SIG-M5 treated with dmso at 0.1 percent for 504 hours (cell line): Measurements from ENCODE around the gene KRT76.

ENCODE experiments used
- DNase-seq: peaks from one replicate; lab custom pipeline; 2025; ENCODE audit not compliant: unreplicated experiment; lab: John Stamatoyannopoulos, UW

Gene KRT76

DNA sequence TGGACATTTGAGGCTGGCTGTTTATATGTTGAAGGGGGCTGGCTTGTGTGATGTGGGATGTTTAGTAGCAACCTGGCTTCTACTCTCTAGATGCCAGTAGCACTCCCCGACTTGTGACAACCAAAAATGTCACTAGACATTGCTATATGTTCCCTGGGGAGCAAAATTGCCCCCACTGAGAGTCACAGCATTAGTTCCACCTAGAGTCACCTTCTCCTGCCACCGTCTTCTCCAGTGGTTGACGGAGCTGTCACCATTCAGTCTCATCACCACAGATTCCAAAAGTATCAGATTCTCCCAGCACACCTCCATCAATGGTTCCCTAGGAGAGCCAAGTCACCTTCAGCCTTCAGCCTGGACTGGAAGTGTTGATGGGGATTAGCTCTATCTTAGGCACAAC is 7.8 kb upstream of the KRT76 start:
- DNase-seq: no peak

DNA sequence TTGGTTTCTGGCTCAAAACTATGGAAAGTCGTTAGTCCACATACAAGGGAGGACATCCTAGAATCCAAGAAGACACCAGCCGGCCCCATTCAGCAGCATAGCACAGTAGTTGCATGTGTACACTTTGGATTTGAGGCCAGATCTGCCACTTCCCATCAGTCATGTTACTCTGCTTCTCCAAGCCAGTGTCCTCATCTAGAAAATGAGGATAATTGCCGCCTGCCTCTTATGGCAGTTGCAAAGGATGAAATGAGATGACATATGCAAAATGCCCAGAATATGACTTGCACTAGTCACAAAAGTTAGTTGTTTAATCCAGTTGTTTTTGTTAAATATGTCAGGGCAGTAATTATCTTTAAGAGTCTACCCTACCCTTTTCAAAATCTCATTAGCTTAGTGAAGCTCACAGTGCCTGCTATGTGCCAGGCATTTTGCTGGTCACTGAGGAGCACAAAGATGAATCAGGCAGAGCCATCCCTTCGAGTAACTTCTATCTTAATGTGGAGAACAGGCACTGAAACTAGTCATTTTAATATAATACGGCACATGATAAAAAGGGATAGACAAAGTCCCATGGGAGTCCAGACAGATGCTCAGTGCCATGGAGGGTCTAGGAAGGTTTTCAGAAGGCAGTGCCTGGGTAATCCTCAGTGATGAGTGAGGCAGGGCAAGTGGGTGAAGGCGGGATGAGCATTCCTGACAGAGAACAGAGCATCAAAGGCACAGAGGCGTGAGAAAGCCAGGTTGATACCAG is 6.6 kb upstream of the KRT76 start:
- DNase-seq: no peak

DNA sequence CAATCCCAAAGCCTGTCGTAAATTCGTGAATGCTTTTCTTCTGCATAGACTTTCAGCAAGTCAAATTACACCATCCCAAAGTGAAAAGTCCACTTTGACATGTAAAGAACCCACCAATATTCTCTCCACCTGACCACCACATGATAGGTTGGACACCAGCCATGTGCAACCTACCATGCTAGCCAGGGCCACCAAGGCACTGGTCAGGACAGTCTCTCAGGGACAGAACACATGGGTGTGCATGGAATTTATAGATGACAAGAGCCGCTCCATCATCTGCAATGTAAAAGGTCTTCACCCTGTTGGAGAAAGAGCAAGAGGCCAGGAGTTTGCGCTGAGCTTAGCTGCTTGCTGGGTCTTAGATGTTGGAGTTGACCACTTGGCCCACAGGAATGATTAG is 5.4 kb upstream of the KRT76 start:
- DNase-seq: no peak

DNA sequence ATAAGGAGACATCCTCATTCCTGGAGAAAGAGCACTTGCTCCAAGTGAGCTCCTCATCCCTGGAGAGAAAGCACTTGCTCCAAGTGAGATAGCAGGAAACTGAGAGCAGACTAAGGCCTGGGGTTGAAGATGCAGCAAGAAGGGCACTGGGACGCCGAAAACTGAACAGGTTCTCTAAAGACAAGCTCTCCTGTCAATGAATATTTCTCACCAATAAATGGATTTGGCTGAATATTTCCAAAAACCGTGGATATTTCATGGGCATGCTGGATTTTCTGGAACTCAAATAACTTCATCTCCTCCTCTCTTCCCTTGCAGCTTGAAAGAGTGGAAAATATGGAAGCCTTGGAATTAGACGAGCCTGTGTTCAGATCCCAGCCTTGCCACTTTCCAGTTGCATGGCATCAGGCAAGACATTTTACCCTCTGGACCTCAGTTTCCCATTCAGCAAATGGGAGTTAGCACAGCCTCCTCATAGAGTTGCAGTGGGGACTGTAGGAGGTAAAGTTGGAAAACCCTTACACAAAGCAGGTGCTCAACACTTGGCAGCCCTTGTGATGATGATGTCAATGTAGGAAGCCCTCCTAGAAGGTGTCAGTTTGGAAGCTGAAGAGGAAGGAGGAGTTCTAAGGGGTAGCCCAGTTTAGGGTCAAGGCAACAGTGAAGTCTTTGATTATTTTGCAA is 4.4 kb upstream of the KRT76 start:
- DNase-seq: no peak

DNA sequence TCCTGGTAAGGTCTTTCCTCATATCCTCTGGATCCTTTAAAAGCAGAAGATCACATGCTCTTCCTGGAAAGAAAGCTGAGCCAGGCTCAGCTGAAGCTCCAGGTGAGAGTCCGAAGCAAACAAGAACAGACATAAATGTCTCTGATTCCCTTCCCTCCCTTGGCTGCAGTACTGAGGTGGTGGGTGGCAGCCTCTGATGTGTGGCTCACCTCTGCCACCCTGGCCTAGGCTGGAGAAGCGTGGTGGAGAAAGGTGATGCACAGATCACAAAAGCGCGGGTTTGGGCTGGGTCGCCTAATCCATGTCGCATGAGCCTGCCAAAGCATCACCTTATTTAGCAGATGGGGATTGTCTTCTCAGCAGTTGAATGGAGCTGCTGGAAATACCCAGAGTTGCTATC is 2.8 kb upstream of the KRT76 start:
- no peak for DNase-seq

DNA sequence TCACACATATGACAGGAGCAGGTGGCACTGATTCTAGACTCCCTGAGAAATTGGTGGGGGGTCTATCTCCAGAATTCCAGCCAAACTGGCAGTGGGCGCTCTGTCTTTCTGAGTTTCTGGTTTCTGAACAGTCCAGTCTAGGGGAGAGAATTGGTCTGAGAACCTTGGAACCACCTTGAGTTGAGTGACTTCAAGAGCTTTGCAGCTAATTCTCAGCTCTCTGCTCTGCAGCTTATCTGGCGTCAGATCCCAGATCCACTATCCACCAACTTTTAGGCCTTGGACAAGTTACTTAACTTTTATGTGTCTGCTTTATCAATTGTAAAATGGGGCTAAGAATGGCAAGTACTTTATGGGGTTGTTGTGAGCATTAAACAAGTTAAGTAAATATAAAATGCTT is 1.7 kb upstream of the KRT76 start:
- no peak for DNase-seq

DNA sequence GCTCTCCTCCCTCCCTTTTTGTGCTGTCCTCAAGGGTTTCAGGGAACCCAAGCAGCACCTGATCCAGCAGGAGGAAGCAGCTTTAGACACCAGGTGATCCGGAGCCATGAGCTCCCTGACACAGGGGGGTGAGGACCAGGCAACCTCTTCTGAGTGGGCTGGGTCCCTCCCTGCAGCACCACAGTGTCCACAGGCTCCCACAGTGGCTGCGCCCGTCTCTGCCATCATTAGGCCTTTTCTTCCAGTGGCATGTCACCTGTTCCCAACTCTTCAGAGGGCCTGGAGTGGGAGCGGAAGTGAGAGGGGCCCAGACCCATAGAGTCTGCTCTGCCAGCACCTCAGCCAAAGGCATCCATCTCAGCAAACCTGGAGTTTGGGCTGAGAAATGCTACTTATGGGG is 421 bp upstream of the KRT76 start:
- no peak for DNase-seq

DNA sequence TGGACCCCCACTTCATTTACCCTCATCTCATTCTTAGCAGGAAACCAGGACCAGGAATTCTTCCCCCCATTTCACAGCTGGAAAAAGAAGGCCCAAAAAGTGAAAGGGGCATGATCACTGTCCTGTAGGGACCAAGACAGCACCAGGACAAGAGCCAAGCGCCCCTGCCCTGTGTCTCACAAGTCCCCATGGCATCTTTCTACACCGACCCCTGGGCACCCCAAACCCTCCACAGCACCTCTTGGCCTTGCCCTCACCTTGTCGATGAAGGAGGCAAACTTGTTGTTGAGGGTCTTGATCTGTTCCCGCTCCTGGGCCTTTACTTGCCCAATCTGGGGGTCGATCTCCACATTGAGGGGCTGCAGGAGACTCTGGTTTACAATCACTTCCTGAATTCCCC is 710 bp downstream of the KRT76 start:
- DNase-seq: no peak

DNA sequence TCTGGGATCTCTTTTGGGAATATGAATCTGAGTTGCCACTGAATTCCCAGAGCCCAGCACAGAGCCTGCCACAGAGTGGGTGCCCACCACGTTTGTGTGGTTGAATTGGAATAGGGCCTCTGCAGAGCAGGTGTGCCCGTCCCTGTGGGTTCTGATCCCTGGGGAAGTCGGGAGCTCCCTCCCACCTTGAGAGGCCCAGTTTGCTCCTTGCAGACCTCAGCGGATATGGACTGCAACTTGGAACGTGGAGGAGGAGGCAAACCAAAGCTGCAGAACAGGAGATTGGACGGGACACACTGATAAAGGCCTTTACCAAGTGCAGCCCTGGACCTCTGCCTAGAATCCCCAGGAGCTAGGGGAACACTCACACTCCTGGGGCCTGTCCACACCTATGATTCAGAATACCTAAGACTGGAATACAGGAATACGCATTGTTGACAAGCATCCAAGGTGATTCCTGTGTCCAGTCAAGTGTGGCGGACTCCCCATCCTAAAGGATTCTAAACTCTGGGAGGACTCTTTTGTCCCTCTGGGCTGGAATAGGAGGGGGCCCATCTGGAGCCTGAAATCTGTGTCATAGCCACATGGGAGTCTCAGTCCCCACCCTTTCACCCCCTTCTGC is 2.4 kb downstream of the KRT76 start:
- no peak for DNase-seq

DNA sequence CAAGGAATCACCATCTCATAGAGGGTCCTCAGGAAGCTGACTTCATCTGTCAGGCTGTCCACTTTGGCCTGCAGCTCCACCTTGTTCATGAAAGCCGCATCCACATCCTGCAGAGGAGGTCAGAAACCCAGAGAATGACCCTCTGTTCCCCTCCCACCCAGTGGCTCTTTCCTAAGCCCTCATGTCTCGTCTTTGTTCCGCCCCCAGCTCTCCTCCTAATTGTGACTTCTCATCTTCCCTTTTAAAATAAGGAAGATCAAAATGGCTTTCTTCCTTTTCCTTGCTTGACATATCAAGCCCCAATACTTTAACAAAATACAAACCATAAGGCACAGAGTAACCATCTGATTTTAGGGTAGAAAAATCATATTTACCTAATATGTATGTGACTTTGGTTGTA is 4.4 kb downstream of the KRT76 start:
- DNase-seq: no peak

DNA sequence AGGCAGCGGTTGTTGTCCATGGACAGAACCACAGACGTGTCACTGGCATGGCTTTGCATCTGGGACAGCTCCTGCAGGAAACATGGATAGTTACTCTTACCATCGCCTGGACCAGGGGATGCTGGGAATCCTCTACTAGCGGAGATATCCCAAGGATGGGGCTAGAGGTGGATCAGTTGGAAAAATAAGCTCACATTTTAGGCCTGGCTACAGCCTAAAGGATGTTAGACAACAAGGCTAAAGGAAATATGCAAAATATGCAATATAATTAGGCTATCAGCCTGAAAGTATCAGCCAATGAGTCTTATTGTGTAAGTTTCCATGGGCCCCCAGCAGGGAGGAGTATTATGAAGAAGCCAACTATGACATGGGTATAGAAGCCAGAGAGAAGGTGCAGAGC is 5.0 kb downstream of the KRT76 start:
- no peak for DNase-seq

DNA sequence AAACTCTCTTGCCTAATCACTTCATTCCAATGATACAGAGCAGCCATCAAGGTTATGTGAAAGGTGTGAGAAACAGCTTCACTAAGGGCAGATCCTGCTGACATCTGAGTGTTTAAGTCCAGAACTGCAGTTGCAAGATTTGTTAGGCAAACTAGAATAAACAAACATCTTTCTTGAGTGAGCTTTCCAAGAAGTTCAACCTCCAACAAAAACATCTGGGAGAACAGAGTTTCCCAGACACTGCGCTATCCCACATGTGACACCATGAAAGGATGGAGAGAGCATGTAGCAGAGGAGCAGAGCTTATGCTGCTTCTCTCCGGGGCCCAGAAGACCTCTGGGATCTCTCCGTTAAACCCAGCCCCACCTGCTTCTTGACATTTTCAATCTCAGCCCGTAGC is 5.6 kb downstream of the KRT76 start:
- DNase-seq: no peak

DNA sequence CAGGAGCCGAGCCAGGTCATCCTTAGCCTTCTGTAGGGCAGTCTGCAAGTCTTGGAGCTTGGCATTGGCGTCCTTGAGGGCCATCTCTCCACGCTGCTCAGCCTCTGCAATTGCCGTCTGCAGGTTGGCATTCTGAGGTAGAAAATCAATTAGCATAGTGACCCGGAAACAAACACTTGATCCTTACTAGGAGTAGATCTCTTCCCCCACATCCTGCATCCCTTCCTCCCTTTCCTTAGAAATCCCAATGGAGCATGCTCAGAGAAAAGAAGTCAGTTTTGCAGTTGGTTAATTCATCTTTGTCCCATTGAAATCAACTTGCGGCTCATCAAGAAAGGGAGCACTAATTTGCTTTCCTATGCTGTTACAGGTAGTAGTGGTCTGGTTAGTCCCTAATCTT is 6.1 kb downstream of the KRT76 start:
- no peak for DNase-seq

DNA sequence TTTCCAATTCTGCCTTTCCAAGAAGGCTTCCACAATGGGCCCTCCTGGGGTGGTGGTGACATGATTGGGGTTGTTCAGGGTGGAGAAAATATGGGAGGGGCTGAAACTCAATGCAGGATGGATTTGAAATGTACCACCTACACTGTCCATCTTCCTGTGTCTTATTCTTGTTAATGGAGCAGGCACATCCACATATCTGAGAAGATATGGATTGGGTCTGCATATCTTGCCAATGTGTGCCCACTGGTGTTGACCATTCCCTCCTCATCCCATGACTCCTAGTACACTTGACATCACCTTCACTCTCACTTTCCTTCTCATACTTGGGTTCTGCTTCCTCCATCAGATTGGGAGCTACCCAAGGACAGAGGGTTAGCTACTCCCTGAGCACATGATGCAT is 7.2 kb downstream of the KRT76 start:
- no peak for DNase-seq

DNA sequence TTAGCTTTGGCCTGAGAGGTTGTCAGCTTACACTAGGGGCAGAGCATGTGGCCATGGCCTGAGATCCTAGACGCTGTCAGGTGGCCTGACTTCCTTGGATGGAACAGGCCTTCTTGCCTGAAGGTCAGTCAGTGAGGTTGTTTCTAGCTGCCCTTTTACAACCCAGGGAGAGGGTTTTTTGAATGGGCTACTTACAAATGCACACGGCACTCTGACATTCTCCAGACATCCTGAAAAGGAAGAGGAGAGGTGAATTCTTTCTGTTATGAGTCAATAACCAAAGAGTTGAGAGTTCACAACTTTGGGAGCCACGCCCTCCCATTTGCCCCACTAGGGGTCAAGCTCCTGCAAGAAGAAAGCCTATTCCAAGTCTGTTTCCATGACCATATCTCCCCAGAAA is 7.8 kb downstream of the KRT76 start:
- no peak for DNase-seq

DNA sequence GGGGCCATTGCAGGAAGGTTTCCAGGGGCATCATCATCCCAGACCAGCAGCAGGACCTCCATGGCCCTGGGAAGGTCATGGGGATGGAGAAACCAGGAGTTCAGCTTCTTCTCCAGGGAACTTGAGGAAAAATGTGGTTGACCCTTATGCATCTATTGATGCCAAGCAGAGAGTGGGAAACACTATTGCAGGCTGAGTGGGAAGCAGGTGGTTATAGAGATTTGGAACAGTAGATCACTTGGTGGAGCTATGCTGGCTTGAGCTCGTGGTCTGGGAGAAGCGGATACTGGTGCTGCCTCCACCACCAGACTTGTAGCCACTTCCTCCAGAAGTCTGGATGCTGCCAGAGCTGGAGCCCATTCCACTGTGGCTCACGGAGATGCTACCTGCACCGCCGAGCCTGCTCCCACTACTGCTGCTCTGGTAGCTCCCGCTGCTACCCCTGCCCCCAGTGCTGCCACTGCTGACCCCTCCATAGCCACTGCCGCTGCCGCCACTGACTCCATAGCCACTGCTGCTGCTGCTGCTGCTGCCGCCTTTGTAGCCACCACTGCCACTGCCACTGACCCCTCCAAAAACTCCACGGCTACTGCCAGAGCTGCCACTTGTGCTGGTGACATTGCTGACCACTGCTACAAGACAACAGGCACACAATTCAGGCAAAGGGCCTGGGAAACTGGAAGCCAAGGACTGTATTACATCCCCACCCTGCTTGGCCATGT is 8.5 kb downstream of the KRT76 start:
- no peak for DNase-seq

DNA sequence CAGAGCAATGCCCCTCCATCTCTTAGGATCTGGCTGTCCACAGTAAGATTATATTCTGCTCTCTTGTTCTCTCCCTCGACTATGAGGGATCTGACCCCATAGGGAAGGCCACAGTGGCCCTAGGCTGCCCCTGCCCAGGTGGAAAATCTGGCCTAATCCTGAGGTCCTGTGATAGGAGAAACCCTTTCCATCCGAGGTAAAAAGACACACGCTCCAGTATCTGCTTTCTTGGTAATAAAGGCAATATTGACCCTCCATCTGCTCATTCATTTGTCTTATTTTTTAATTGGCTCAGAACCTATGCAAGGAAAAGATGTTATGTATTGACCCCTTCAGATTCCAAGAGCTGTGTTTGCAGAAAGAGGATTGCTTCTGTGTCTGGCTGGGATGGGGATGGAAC is 9.7 kb downstream of the KRT76 start:
- DNase-seq: no peak

DNA sequence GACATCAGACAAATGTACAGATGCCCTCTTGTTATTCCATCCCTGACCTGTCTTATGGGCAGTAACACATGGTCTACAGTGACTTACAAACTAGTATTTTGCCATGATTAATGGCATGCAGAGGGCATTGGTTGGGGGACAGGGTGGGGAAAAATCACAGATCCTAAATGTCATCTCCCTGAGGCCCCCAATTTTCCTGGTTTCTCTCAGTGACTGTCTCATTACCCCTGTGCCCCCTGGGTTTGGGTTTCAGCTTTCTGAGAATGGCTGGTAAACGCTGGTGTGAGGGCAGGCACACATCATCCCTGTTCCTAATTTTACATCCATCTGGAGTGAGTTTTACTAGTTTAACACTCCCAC is 10.1 kb downstream of the KRT76 start:
- DNase-seq: no peak

DNA sequence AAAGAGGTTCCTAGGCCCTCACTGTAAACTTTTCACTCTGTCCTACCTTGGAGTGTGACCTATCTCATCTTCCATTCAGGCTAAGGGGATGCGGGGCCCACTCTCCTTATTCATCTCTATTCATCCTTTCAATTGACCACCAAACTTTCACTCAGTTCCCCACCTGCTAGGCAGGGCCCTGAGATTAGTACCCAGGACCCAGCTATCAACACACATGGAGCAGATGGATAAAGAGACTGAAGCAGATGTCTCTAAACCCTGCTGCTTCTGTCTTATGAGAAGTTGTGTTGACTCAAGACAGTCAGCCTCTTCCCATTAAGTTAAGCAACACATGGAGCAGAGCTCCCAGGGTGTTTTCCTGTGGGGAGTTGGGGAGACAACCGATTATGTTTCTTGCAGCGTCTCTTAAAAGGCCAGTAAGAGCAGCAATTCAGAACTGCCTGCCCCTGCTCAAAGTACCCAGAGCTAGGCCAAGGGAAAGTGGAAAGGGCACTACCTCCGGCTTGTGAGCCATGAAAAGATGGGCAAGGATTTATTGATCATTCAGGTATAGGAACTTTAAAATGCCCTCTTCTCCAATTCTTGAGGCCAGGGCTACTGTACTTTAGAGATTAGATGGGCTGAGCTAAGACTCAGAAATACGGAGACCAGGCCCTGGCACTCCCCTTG is 10.7 kb downstream of the KRT76 start:
- DNase-seq: no peak

DNA sequence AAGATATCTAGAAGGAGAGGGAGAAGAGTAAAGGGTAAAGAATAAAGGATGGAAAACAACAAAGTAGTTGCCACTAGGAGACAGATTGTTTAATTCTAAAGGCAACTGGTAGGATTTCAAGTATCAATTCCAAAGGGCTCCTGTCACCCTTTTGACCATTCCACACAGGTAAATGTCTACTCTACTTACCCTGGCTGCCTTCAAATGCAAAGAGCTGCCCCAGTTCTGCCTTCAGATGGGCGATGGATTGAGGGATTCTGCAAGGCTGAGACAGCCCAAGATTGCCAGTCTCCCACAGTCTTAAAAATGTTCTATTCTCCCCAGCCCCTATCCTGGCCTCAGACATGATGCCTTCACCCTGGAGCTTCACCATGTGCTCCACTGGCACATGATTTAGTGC is 11.4 kb downstream of the KRT76 start:
- DNase-seq: no peak

DNA sequence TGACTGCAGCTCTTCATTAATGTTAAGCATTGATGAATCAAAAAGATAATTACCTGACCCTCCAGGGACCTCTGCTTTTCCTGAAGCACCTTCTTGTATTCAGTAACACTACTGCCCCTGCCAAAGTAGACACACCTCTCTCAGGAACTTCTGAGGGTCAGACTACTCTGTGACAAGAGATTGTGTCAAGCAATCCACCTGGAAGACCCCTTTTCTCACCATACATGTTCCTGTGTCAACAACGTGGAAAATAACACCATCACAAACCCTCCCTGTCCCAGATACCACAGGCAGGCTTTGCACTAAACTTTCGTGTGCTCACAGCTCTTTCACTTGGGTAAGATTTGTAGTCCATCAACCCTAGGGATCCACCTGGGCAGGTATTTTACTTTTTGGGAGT is 13.2 kb downstream of the KRT76 start:
- DNase-seq: no peak
